GM23248 (cell line): ENCODE results near the gene SLC35A3. TPM values are rescaled to one million over a fixed set of nuclear protein-coding genes. Genes with fewer than 3 reads are reported as not detected.

Experiments used
- DNase-seq: peaks from one replicate; pipeline ENCODE4 v3.0.0-alpha.2; 2015
- H2AFZ ChIP-seq: fragments of 200-600 bp; sonication (generic); 2 replicates; pipeline ENCODE4 v1.6.1; 2016; ENCODE audit warnings: antibody characterized with exemption
- H3F3A ChIP-seq: fragments of 200-600 bp; sonication (generic); 2 replicates; pipeline ENCODE4 v1.6.1; 2016; ENCODE audit warnings: mild to moderate bottlenecking, antibody characterized with exemption, mixed run types; ENCODE audit not compliant: insufficient read depth
- H3K27ac ChIP-seq: fragments of 200-600 bp; sonication (generic); 2 replicates; pipeline ENCODE4 v1.5.1; 2016; ENCODE audit warnings: mild to moderate bottlenecking
- H3K27me3 ChIP-seq: fragments of 200-600 bp; sonication (generic); replicated peaks from 2 replicates; pipeline ENCODE4 v1.6.1; 2016; ENCODE audit warnings: mild to moderate bottlenecking; ENCODE audit not compliant: insufficient read depth
- H3K36me3 ChIP-seq: fragments of 200-600 bp; sonication (generic); 2 replicates; pipeline ENCODE4 v1.6.1; 2016; ENCODE audit warnings: low read depth, mild to moderate bottlenecking
- H3K4me1 ChIP-seq: fragments of 200-600 bp; sonication (generic); 2 replicates; pipeline ENCODE4 v1.6.1; 2016; ENCODE audit warnings: mild to moderate bottlenecking; ENCODE audit not compliant: insufficient read depth
- H3K4me2 ChIP-seq: fragments of 200-600 bp; sonication (generic); one replicate; pipeline ENCODE4 v1.6.1; 2016; ENCODE audit warnings: mild to moderate bottlenecking; ENCODE audit not compliant: unreplicated experiment
- H3K4me3 ChIP-seq: fragments of 200-600 bp; sonication (generic); 2 replicates; pipeline ENCODE4 v1.5.1; 2016; ENCODE audit warnings: mild to moderate bottlenecking
- H3K79me2 ChIP-seq: fragments of 200-600 bp; sonication (generic); 2 replicates; pipeline ENCODE4 v1.6.1; 2016; ENCODE audit warnings: mild to moderate bottlenecking; ENCODE audit not compliant: insufficient read depth
- H3K9ac ChIP-seq: fragments of 200-600 bp; sonication (generic); 2 replicates; pipeline ENCODE4 v1.6.1; 2016; ENCODE audit warnings: mild to moderate bottlenecking
- H3K9me2 ChIP-seq: fragments of 200-600 bp; sonication (generic); 2 replicates; pipeline ENCODE4 v1.6.1; 2016; ENCODE audit warnings: mixed run types, mild to moderate bottlenecking, moderate library complexity; ENCODE audit not compliant: insufficient read depth
- H3K9me3 ChIP-seq: fragments of 200-600 bp; sonication (generic); one replicate; pipeline ENCODE4 v1.6.1; 2017; ENCODE audit warnings: low read depth
- H4K20me1 ChIP-seq: fragments of 200-600 bp; sonication (generic); 2 replicates; pipeline ENCODE4 v1.6.0; 2016; ENCODE audit not compliant: insufficient read depth
- EZH2 ChIP-seq: fragments of 200-600 bp; sonication (generic); IDR thresholded peaks from 2 replicates; pipeline ENCODE4 v1.6.1; 2018; ENCODE audit warnings: antibody characterized with exemption, mild to moderate bottlenecking; ENCODE audit not compliant: insufficient read depth, poor library complexity, severe bottlenecking
- EZH2phosphoT487 ChIP-seq: fragments of 200-600 bp; sonication (generic); IDR thresholded peaks from 2 replicates; pipeline ENCODE4 v1.6.1; 2018; ENCODE audit warnings: antibody characterized with exemption, moderate library complexity, mild to moderate bottlenecking, low read depth; ENCODE audit not compliant: insufficient read depth
- WGBS, 2 experiments: methylation state at CpG; one replicate each; pipeline ENCODE4 v1.1.6; 2015 to 2017; ENCODE audit warnings: low lambda C conversion rate in 2 of 2, low coverage in 1 of 2; ENCODE audit errors: missing lambda C conversion rate in 2 of 2; 5-methylcytosine and 5-hydroxymethylcytosine counted together
- in situ Hi-C: fragments of 300-500 bp; cut with MboI; formaldehyde crosslinking; loops from 2 replicates; pipeline ENCODE4 v1.15.0; 2020
- polyA plus RNA-seq: library from polyadenylated mRNA; unstranded; fragments of >200 nt; fragmentation: Nextera tagmentation; extraction: Ambion mirVana; gene quantifications from 2 replicates; pipeline ENCODE4 v1.2.1, GENCODE V29; 2016
- total RNA-seq: library from RNA; depleted of rRNA; stranded (reverse); fragments of >200 nt; shearing (Covaris generic); gene quantifications from 2 replicates; pipeline ENCODE4 v1.2.3, GENCODE V29; 2014

The SLC35A3 gene
- total and polyA plus RNA-seq, 2 experiments from 2014 or later: 30.7 to 46.0 TPM

DNA sequence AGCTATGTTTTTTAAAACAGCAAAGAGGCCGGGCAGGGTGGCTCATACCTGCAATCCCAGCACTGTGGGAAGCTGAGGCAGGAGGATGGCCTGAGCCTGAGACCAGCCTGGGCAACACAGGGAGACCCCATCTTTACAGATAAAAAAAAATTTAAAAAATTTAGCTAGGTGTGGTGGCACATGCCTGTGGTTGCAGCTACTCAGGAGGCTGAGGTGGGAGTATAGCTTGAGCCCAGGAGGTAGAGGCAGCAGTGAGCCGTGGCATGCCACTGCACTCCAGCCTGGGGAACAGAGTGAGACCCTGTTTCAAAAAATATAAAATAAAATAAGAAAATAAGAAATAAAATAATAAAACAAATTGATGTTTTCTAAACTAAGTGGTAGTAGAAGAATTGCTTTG, 8.4 kb downstream of the SLC35A3 start:
- H3K36me3 ChIP-seq: peaks cover 18% of the 10 kb centered on the region; the same call in 1 of the 2 replicates
- DNase-seq: no peak
- in situ Hi-C loops: no loop called here
- H3K27me3 ChIP-seq: no peaks in the 10 kb centered on the region
- H3K9me3 ChIP-seq: no peaks in the 10 kb centered on the region
- no peak for TF ChIP-seq EZH2
- H3F3A ChIP-seq: no peaks in the 10 kb centered on the region
- H3K9ac ChIP-seq: no peak overlapping the region
- H3K79me2 ChIP-seq: peaks cover 91% of the 10 kb centered on the region
- no peaks in the 10 kb centered on the region for H4K20me1 ChIP-seq
- no peaks in the 10 kb centered on the region for H3K4me1 ChIP-seq
- H2AFZ ChIP-seq: no peak overlapping the region
- no peak overlapping the region for H3K27ac ChIP-seq
- WGBS, 2 experiments: 95 to 97% methylated on average over 2 of the region's 2 CpGs
- no peak overlapping the region for H3K4me3 ChIP-seq
- H3K4me2 ChIP-seq: no peak overlapping the region
- no peaks in the 10 kb centered on the region for H3K9me2 ChIP-seq

DNA sequence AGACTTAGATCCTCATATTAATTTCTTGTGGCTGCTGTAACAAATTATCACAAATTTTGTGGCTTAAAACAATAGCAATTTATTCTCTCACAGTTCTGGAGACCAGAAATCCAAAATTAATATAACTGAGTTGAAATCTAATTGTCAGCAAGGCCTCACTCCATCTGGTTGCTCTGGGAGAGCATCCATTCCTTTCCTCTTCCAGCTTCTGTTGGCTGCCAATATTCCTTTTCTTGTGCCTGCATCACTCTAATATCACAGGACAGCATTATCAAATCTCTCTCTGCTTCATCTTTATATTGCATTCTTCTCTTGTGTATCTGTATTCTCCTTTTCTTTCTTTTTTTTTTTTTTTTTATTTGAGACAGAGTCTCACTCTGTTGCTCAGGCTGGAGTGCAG, 9.3 kb downstream of the SLC35A3 start:
- Histone ChIP-seq H3K27me3 (no peaks in the 10 kb centered on the region), H4K20me1 (no peaks in the 10 kb centered on the region), H2AFZ (no peak overlapping the region), H3K4me3 (no peak overlapping the region), H3K9me3 (no peaks in the 10 kb centered on the region), H3K4me2 (no peak overlapping the region), H3F3A (no peaks in the 10 kb centered on the region), H3K9me2 (no peaks in the 10 kb centered on the region), H3K9ac (no peak overlapping the region), H3K4me1 (no peaks in the 10 kb centered on the region), H3K36me3 (peaks cover 18% of the 10 kb centered on the region; the same call in 1 of the 2 replicates), H3K27ac (no peak overlapping the region), H3K79me2 (peaks cover 90% of the 10 kb centered on the region)
- in situ Hi-C loops: no loop called here
- TF ChIP-seq EZH2phosphoT487 (no peak), EZH2 (no peak)
- DNase-seq: no peak

GRCh38 chr1:99980928-99981327, 11.1 kb downstream of the SLC35A3 start:
- H3K4me2 ChIP-seq: no peak overlapping the region
- no peaks in the 10 kb centered on the region for H3K4me1 ChIP-seq
- H4K20me1 ChIP-seq: no peaks in the 10 kb centered on the region
- no peaks in the 10 kb centered on the region for H3K9me2 ChIP-seq
- H3K36me3 ChIP-seq: 0 out of 2 replicates have a peak, but pooled peaks cover 15% of the 10 kb centered on the region
- H2AFZ ChIP-seq: no peak overlapping the region
- no peaks in the 10 kb centered on the region for H3K27me3 ChIP-seq
- H3K9ac ChIP-seq: no peak overlapping the region
- H3F3A ChIP-seq: no peaks in the 10 kb centered on the region
- peaks cover 90% of the 10 kb centered on the region for H3K79me2 ChIP-seq
- no peak overlapping the region for H3K27ac ChIP-seq
- H3K4me3 ChIP-seq: no peak overlapping the region
- no peak for DNase-seq
- in situ Hi-C loops: no loop called here
- TF ChIP-seq EZH2phosphoT487: no peak
- TF ChIP-seq EZH2: no peak
- H3K9me3 ChIP-seq: no peaks in the 10 kb centered on the region

GRCh38 chr1:99986656-99987225, 16.9 kb downstream of the SLC35A3 start:
- Histone ChIP-seq H4K20me1 (no peaks in the 10 kb centered on the region), H3K9me3 (no peaks in the 10 kb centered on the region), H3K4me1 (no peaks in the 10 kb centered on the region), H3K4me3 (no peak overlapping the region), H3K79me2 (peaks cover 99% of the 10 kb centered on the region), H3K27me3 (no peaks in the 10 kb centered on the region), H3K36me3 (0 out of 2 replicates have a peak, but pooled peaks cover 5% of the 10 kb centered on the region), H3K27ac (no peak overlapping the region), H3K4me2 (no peak overlapping the region), H3K9ac (no peak overlapping the region), H2AFZ (no peak overlapping the region), H3F3A (no peaks in the 10 kb centered on the region), H3K9me2 (no peaks in the 10 kb centered on the region)
- TF ChIP-seq EZH2phosphoT487: no peak
- TF ChIP-seq EZH2: no peak
- DNase-seq: no peak
- in situ Hi-C loops: no loop called here
- WGBS, 2 experiments: 95 to 98% methylated on average over 2 of the region's 2 CpGs

GRCh38 chr1:99988210-99988765, 18.5 kb downstream of the SLC35A3 start:
- no peak overlapping the region for H3K27ac ChIP-seq
- H3K9me2 ChIP-seq: no peaks in the 10 kb centered on the region
- H3F3A ChIP-seq: no peaks in the 10 kb centered on the region
- H4K20me1 ChIP-seq: no peaks in the 10 kb centered on the region
- H3K27me3 ChIP-seq: no peaks in the 10 kb centered on the region
- H2AFZ ChIP-seq: no peak overlapping the region
- TF ChIP-seq EZH2: no peak
- TF ChIP-seq EZH2phosphoT487: no peak
- DNase-seq: no peak
- in situ Hi-C loops: no loop called here
- no peak overlapping the region for H3K9ac ChIP-seq
- peaks cover 98% of the 10 kb centered on the region for H3K79me2 ChIP-seq
- H3K9me3 ChIP-seq: no peaks in the 10 kb centered on the region
- no peaks in the 10 kb centered on the region for H3K4me1 ChIP-seq
- H3K4me3 ChIP-seq: no peak overlapping the region
- no peak overlapping the region for H3K4me2 ChIP-seq
- 0 out of 2 replicates have a peak, but pooled peaks cover 15% of the 10 kb centered on the region for H3K36me3 ChIP-seq
- 83% methylated on average over 1 of the region's 1 CpG; no CpG with 5 or more reads in 1 of the 2 experiments for WGBS, 2 experiments
